T-helper 22 cell (primary cell): Measurements from ENCODE around the gene CTAGE1.
"Not testable (repeated sequence)": the region's sequence is repeated elsewhere in the genome, so short reads cannot be mapped to it uniquely, and the experiment has no call there.

Experiments used
- DNase-seq: peaks from one replicate; pipeline ENCODE4 v3.0.0-alpha.2; 2020; ENCODE audit warnings: low read depth

The CTAGE1 gene

GRCh38 chr18:22417496-22418188 is at the start of gene CTAGE1:
CTAGE1 (minus strand) TSS chr18:22417915; CDS start chr18:22417811, 104 bp downstream.
- no peak for DNase-seq

GRCh38 chr18:22466608-22467395 is 49.1 kb upstream of the CTAGE1 start:
- no peak for DNase-seq

GRCh38 chr18:22465859-22466457 is 48.2 kb upstream of the CTAGE1 start:
- DNase-seq, result no peak

- DNase-seq, result no peak
These were observed 45.4 kb upstream of the CTAGE1 start for GRCh38 chr18:22463076-22463475.

- no peak for DNase-seq
These were observed 41.8 kb upstream of the CTAGE1 start for GRCh38 chr18:22459491-22459890.

GRCh38 chr18:22457524-22457923 is 39.8 kb upstream of the CTAGE1 start:
- no peak for DNase-seq

- no peak for DNase-seq
These were observed 38.8 kb upstream of the CTAGE1 start for GRCh38 chr18:22456547-22456946.

GRCh38 chr18:22456116-22456480 is 38.4 kb upstream of the CTAGE1 start:
- DNase-seq, result no peak

GRCh38 chr18:22455425-22456115 is 37.9 kb upstream of the CTAGE1 start:
- DNase-seq, result no peak

GRCh38 chr18:22453315-22453714 is 35.6 kb upstream of the CTAGE1 start:
- no peak for DNase-seq

- no peak for DNase-seq
These were observed 34.5 kb upstream of the CTAGE1 start for GRCh38 chr18:22452226-22452668.

- DNase-seq, result no peak
These were observed 34.1 kb upstream of the CTAGE1 start for GRCh38 chr18:22451796-22452195.

GRCh38 chr18:22450766-22451165 is 33.1 kb upstream of the CTAGE1 start:
- DNase-seq, result not testable (repeated sequence)

GRCh38 chr18:22450318-22450717 is 32.6 kb upstream of the CTAGE1 start:
- DNase-seq, result not testable (repeated sequence)

GRCh38 chr18:22449753-22450152 is 32.0 kb upstream of the CTAGE1 start:
- DNase-seq, result not testable (repeated sequence)

- no peak for DNase-seq
These were observed 30.5 kb upstream of the CTAGE1 start for GRCh38 chr18:22448238-22448637.

GRCh38 chr18:22447792-22448191 is 30.1 kb upstream of the CTAGE1 start:
- no peak for DNase-seq

- DNase-seq, result no peak
These were observed 29.2 kb upstream of the CTAGE1 start for GRCh38 chr18:22446911-22447310.

- no peak for DNase-seq
These were observed 28.6 kb upstream of the CTAGE1 start for GRCh38 chr18:22446325-22446724.

- DNase-seq, result no peak
These were observed 23.9 kb upstream of the CTAGE1 start for GRCh38 chr18:22441638-22442037.

- no peak for DNase-seq
These were observed 21.7 kb upstream of the CTAGE1 start for GRCh38 chr18:22439447-22439846.

- DNase-seq, result no peak
These were observed 18.4 kb upstream of the CTAGE1 start for GRCh38 chr18:22436136-22436535.
